DND-41 (cell line): Measurements from ENCODE around the gene LFNG.

ENCODE experiments used
- ATAC-seq: fragments of 200-7000 bp; cut with Tn5 transposase; 3 replicates; pipeline ENCODE4 v1.9.1; 2021; ENCODE audit warnings: low read depth; ENCODE audit not compliant: insufficient read depth
- DNase-seq: peaks from one replicate; pipeline ENCODE4 v3.0.0-alpha.2; 2020
- H2AFZ ChIP-seq: 2 replicates; pipeline ENCODE4 v1.6.0; 2012; ENCODE audit warnings: low read depth, low read length
- H3K27ac ChIP-seq: 2 replicates; pipeline ENCODE4 v1.5.1; 2012; ENCODE audit warnings: low read length, inconsistent platforms
- H3K27me3 ChIP-seq: fragments of 200-600 bp; sonication (generic); 2 replicates; pipeline ENCODE4 v1.6.0; 2012; ENCODE audit warnings: low read length, mild to moderate bottlenecking, inconsistent platforms; ENCODE audit not compliant: insufficient read depth, poor library complexity
- H3K36me3 ChIP-seq: 2 replicates; pipeline ENCODE4 v1.5.1; 2012; ENCODE audit warnings: low read length, inconsistent platforms; ENCODE audit not compliant: insufficient read depth
- H3K4me1 ChIP-seq: 2 replicates; pipeline ENCODE4 v1.5.1; 2012; ENCODE audit warnings: mild to moderate bottlenecking, low read length; ENCODE audit not compliant: insufficient read depth
- H3K4me2 ChIP-seq: 2 replicates; pipeline ENCODE4 v1.6.0; 2012; ENCODE audit warnings: mild to moderate bottlenecking, moderate library complexity, low read length, inconsistent platforms; ENCODE audit not compliant: insufficient read depth
- H3K4me3 ChIP-seq, 2 experiments: fragments of 200-600 bp in 1 of 2; shearing (Covaris generic) in 1 of 2; 2 replicates each; pipeline ENCODE4 v1.5.1; 2012 to 2016; ENCODE audit warnings: inconsistent platforms in 2 of 2, low read length in 2 of 2, mild to moderate bottlenecking in 2 of 2, low read depth in 1 of 2, moderate library complexity in 1 of 2
- H3K79me2 ChIP-seq: 2 replicates; pipeline ENCODE4 v1.6.0; 2012; ENCODE audit warnings: low read length, inconsistent platforms; ENCODE audit not compliant: insufficient read depth
- H3K9ac ChIP-seq: 2 replicates; pipeline ENCODE4 v1.6.0; 2012; ENCODE audit warnings: low read depth, mild to moderate bottlenecking, inconsistent platforms, low read length, moderate library complexity
- H3K9me3 ChIP-seq: 2 replicates; pipeline ENCODE4 v1.5.1; 2012; ENCODE audit warnings: low read length, moderate library complexity, mild to moderate bottlenecking, inconsistent platforms; ENCODE audit not compliant: insufficient read depth, severe bottlenecking
- H4K20me1 ChIP-seq: 2 replicates; pipeline ENCODE4 v1.6.0; 2012; ENCODE audit warnings: low read length; ENCODE audit not compliant: insufficient read depth
- CTCF ChIP-seq: IDR thresholded peaks from 2 replicates; pipeline ENCODE4 v1.5.1; 2012; ENCODE audit warnings: borderline replicate concordance, low read length, moderate library complexity, mild to moderate bottlenecking; ENCODE audit not compliant: poor library complexity, severe bottlenecking; ENCODE audit errors: extremely low read depth
- EZH2 ChIP-seq: IDR thresholded peaks from 3 replicates; pipeline ENCODE4 v1.6.1; 2012; ENCODE audit warnings: borderline replicate concordance, low read depth, mild to moderate bottlenecking, moderate library complexity, low read length, inconsistent platforms; ENCODE audit not compliant: severe bottlenecking

LFNG gene

GRCh38 chr7:2519119-2519930 is at the start of gene LFNG:
TSS of gene LFNG (plus strand) at chr7:2519774. CDS start at chr7:2519862, 88 bp downstream.
- no peaks in the 10 kb centered on the region for H3K36me3 ChIP-seq
- H3K4me1 ChIP-seq: peaks cover 39% of the 10 kb centered on the region
- H3K27ac ChIP-seq: no peak within 1 kb of the TSS
- ATAC-seq: peak; percentile 81
- H3K4me2 ChIP-seq: peak within 1 kb of the TSS; percentile 77
- no peak for TF ChIP-seq EZH2
- TF ChIP-seq CTCF: no peak
- H3K4me3 ChIP-seq: peak within 1 kb of the TSS in 1 of 2 experiments; percentile 54; a peak in 2 of 4 replicates
- peak; percentile 80 for DNase-seq
- H3K79me2 ChIP-seq: no peaks in the 10 kb centered on the region
- H3K9ac ChIP-seq: peak within 1 kb of the TSS; percentile 43
- H3K27me3 ChIP-seq: peaks cover 8% of the 10 kb centered on the region
- H3K9me3 ChIP-seq: no peaks in the 10 kb centered on the region
- H2AFZ ChIP-seq: peak within 1 kb of the TSS; percentile 53; the same call in 1 of the 2 replicates
- peaks cover 24% of the 10 kb centered on the region for H4K20me1 ChIP-seq

- no peak overlapping the region for H3K9ac ChIP-seq
- no peak overlapping the region for H3K27ac ChIP-seq
- no peaks in the 10 kb centered on the region for H3K27me3 ChIP-seq
- H3K4me2 ChIP-seq: no peak overlapping the region
- H3K4me3 ChIP-seq: no peak overlapping the region
- H3K4me1 ChIP-seq: peaks cover 7% of the 10 kb centered on the region; the same call in 1 of the 2 replicates
- H3K9me3 ChIP-seq: no peaks in the 10 kb centered on the region
- no peaks in the 10 kb centered on the region for H3K36me3 ChIP-seq
- H3K79me2 ChIP-seq: no peaks in the 10 kb centered on the region
- no peak overlapping the region for H2AFZ ChIP-seq
- peaks cover 3% of the 10 kb centered on the region for H4K20me1 ChIP-seq
- TF ChIP-seq CTCF (no peak), EZH2 (no peak)
- DNase-seq (no peak), ATAC-seq (no peak)
Measured at GRCh38 chr7:2470204-2471021, 49.2 kb upstream of the LFNG start.

- Histone ChIP-seq H4K20me1 (peaks cover 3% of the 10 kb centered on the region), H3K36me3 (no peaks in the 10 kb centered on the region), H3K79me2 (no peaks in the 10 kb centered on the region), H3K27ac (no peak overlapping the region), H3K27me3 (no peaks in the 10 kb centered on the region), H3K4me2 (no peak overlapping the region), H3K4me3 (no peak overlapping the region), H3K9ac (no peak overlapping the region), H2AFZ (no peak overlapping the region), H3K4me1 (peaks cover 7% of the 10 kb centered on the region; the same call in 1 of the 2 replicates), H3K9me3 (no peaks in the 10 kb centered on the region)
- DNase-seq (no peak), ATAC-seq (no peak)
- TF ChIP-seq EZH2 (no peak), CTCF (no peak)
Measured at GRCh38 chr7:2471022-2471329, 48.6 kb upstream of the LFNG start.
